ENCODE results near the gene OCA2. TPM values are rescaled to one million over a fixed set of nuclear protein-coding genes. Genes with fewer than 3 reads are reported as not detected.

Gene OCA2
- total RNA-seq, 1 experiment from 2014 or later = 0.31 TPM

DNA sequence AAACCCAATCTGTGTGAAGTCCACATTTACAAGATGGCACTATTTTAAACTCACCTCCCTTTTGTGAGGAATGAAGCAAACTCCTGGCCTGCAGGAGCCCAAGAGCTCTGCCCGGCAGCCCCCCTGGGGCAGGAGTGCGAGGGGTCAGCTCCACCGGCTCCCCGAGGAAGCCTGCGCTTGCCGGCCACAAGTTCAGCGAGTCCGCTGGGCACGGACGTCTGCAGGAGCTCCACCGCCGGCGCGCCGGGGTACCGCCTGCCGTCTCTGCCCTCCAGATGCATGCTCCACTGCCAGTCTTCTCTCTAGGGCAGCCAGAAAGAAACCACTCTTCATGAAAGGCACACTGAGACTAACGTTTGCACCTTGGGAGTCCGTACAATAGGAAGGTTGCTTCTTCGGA is 17.5 kb downstream of the OCA2 start:
- no peak overlapping the region for H4K5ac ChIP-seq (ENCODE audit: insufficient read length, low read depth, low read length)
- H3K23ac ChIP-seq (ENCODE audit: insufficient read length, low read depth, low read length) = no peak overlapping the region
- no peaks in the 10 kb centered on the region for H3K27me3 ChIP-seq (ENCODE audit: insufficient read depth, low read length)
- WGBS (ENCODE audit: extremely low coverage, insufficient read length, low lambda C conversion rate) = no CpG with 5 or more reads among the region's 20 CpGs
- no peaks in the 10 kb centered on the region for H3K4me1 ChIP-seq (ENCODE audit: insufficient read depth, low read length)
- no peak overlapping the region for H3K4me2 ChIP-seq (ENCODE audit: insufficient read depth, insufficient read length, low read length)
- no peaks in the 10 kb centered on the region for H3K79me1 ChIP-seq (ENCODE audit: insufficient read depth, low read depth, low read length, poor library complexity, severe bottlenecking)
- Mint-ChIP-seq H3K36me3 (ENCODE audit: insufficient read depth in 1 of 3, low read depth in 3 of 3) (no peaks in the 10 kb centered on the region), H3K27me3 (ENCODE audit: low read depth) (peaks cover 9% of the 10 kb centered on the region), H3K27ac (no peak overlapping the region), H3K4me1 (peaks cover 3 to 9% of the 10 kb centered on the region in 2 experiments), H3K4me3 (no peak overlapping the region), H3K9me3 (peaks cover 0 to 3% of the 10 kb centered on the region in 2 experiments; a peak in 1 of 5 replicates)
- H2AK5ac ChIP-seq (ENCODE audit: insufficient read length, low read length) = no peak overlapping the region
- H3T11ph ChIP-seq (ENCODE audit: low read length) = no peak overlapping the region
- no peak overlapping the region for H3K27ac ChIP-seq (ENCODE audit: insufficient read length, low read depth, low read length)
- no peak overlapping the region for H2BK12ac ChIP-seq (ENCODE audit: insufficient read length, low read depth, low read length)
- no peak overlapping the region for H2BK20ac ChIP-seq (ENCODE audit: low read depth, low read length, poor library complexity, severe bottlenecking)
- H2AFZ ChIP-seq (ENCODE audit: low read length) = no peak overlapping the region
- H4K20me1 ChIP-seq (ENCODE audit: control insufficient read depth, insufficient read depth, insufficient read length) = no peaks in the 10 kb centered on the region
- no peaks in the 10 kb centered on the region for H3K9me3 ChIP-seq (ENCODE audit: control insufficient read depth, low read depth, low read length)
- TF ChIP-seq, protein P1, sequence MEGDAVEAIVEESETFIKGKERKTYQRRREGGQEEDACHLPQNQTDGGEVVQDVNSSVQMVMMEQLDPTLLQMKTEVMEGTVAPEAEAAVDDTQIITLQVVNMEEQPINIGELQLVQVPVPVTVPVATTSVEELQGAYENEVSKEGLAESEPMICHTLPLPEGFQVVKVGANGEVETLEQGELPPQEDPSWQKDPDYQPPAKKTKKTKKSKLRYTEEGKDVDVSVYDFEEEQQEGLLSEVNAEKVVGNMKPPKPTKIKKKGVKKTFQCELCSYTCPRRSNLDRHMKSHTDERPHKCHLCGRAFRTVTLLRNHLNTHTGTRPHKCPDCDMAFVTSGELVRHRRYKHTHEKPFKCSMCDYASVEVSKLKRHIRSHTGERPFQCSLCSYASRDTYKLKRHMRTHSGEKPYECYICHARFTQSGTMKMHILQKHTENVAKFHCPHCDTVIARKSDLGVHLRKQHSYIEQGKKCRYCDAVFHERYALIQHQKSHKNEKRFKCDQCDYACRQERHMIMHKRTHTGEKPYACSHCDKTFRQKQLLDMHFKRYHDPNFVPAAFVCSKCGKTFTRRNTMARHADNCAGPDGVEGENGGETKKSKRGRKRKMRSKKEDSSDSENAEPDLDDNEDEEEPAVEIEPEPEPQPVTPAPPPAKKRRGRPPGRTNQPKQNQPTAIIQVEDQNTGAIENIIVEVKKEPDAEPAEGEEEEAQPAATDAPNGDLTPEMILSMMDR (conservative IDR thresholded peaks at IDR 0.05) = no peak
- no peak overlapping the region for H3K9ac ChIP-seq (ENCODE audit: extremely low read depth, insufficient read length, low read length)
- DNase-seq = no peak
- H3K56ac ChIP-seq (ENCODE audit: insufficient read length, low read depth, low read length) = no peak overlapping the region
- no peak overlapping the region for H3K18ac ChIP-seq (ENCODE audit: insufficient read length, low read depth, low read length)
- H3K14ac ChIP-seq (ENCODE audit: insufficient read depth, low read length) = no peak overlapping the region
- no peak overlapping the region for H2BK5ac ChIP-seq (ENCODE audit: insufficient read length, low read length)
- no peak overlapping the region for H2BK15ac ChIP-seq (ENCODE audit: low read depth, low read length)
- H4K8ac ChIP-seq (replicated peaks; ENCODE audit: insufficient read length, low read depth, low read length) = no peak overlapping the region
- H2BK120ac ChIP-seq (ENCODE audit: low read depth, low read length, poor library complexity, severe bottlenecking) = no peak overlapping the region
- no peaks in the 10 kb centered on the region for H3K23me2 ChIP-seq (ENCODE audit: insufficient read length, low read depth, low read length, poor library complexity, severe bottlenecking)
- H3K79me2 ChIP-seq (ENCODE audit: insufficient read depth, low read length) = no peaks in the 10 kb centered on the region
- H4K91ac ChIP-seq (ENCODE audit: insufficient read length, low read depth, low read length) = no peak overlapping the region
- H3K4ac ChIP-seq (ENCODE audit: low read depth, low read length) = no peak overlapping the region

Measured in H9 (cell line).